MM.1S (cell line): ENCODE measurements around the gene POLR2C.

ENCODE experiments used
- EZH2 ChIP-seq: fragments of 300-600 bp; sonication (generic); optimal IDR thresholded peaks from 2 replicates; pipeline ENCODE3; 2017; ENCODE audit warnings: low read depth, mild to moderate bottlenecking, antibody characterized with exemption, low read length, mixed read lengths
- EZH2phosphoT487 ChIP-seq: fragments of 300-600 bp; sonication (generic); IDR thresholded peaks from 2 replicates; pipeline ENCODE4 v1.6.1; 2018; ENCODE audit warnings: antibody characterized with exemption, low read length
- TF ChIP-seq, protein P1 (sequence below): fragments of 300-600 bp; sonication (generic); IDR thresholded peaks from 2 replicates; pipeline ENCODE4 v1.5.1; 2016; ENCODE audit warnings: antibody characterized with exemption, low read length, mixed read lengths

DNA sequence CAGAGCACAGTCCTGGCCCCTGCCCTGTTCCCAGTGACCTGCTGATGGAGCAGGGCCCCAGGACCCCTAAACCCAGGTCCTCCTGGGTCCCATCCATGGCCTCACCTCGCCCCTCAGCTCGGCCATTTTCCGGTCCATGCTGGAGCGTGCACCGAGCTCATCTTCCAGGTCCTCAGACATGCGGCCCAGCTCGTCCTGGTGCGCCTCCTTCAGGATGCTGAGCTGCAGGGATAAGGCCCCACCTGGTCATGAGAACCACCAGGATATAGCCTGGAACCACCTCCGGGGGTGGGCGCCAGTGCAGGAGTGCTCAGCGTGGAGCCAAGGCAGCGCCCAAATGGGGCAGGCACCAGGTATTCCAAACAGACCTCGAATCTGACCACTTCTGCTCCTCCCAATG is 56.0 kb downstream of the POLR2C start:
- TF ChIP-seq, protein P1, sequence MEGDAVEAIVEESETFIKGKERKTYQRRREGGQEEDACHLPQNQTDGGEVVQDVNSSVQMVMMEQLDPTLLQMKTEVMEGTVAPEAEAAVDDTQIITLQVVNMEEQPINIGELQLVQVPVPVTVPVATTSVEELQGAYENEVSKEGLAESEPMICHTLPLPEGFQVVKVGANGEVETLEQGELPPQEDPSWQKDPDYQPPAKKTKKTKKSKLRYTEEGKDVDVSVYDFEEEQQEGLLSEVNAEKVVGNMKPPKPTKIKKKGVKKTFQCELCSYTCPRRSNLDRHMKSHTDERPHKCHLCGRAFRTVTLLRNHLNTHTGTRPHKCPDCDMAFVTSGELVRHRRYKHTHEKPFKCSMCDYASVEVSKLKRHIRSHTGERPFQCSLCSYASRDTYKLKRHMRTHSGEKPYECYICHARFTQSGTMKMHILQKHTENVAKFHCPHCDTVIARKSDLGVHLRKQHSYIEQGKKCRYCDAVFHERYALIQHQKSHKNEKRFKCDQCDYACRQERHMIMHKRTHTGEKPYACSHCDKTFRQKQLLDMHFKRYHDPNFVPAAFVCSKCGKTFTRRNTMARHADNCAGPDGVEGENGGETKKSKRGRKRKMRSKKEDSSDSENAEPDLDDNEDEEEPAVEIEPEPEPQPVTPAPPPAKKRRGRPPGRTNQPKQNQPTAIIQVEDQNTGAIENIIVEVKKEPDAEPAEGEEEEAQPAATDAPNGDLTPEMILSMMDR = no peak
- TF ChIP-seq EZH2phosphoT487 (no peak), EZH2 (no peak)
